Medulla oblongata (tissue), 1 donor: Measurements from ENCODE around the gene DTX1.

Experiments
- DNase-seq: peaks from one replicate; pipeline ENCODE4 v3.0.0-alpha.2; 2015; ENCODE audit errors: extremely low spot score

DTX1 gene

DNA sequence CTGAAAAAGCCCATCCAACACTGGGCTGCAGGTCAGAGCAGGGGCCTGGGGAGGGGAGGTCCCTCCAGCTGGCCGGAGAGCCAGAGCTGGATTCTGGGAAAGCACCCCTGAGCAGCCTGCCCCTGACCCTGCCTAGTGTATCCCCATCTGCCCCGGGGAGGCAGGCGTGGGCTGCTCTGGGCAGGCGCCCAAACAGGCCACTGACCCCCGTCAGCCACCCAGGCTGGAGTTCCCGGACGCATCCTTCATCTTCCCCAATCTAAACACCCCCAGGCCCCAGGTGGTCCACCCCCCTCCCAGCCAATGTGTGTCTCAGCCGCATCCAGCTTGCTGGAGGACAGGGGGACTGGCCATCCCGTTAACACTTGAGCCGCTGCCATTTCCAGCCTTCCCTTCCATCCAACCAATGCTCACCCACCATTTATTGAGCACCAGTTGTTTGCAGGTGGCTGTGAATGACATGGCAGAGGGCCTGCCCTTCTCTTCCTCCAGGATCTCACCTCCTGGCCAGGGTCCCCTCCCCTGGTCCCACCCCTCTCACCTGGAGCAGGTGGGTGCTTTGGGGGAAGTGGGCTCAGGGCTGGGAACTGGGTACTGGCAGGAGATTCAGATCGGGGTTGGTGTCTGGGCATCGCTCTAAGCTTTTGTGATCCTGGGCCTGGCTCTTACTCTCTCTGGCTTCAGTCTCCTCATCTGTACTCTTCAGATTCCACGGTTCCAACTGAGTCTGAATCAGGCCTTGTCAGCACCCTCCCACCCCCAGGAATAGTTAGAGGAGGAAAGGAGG lies 743 bp upstream of the DTX1 start:
- DNase-seq, result no peak

DNA sequence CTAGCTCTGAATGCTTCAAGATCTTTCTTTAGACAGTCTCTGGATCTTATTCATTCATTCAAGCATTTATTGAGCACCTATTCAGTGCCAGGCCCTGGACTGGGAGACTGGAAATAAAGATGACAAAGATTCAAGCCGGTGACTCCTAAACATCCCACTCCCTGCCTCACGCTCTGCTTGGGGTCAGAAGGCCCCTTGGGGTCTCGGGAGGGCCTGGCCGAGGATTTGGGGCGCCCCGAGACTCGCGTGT lies 224 bp upstream of the DTX1 start:
- DNase-seq, result no peak

DNA sequence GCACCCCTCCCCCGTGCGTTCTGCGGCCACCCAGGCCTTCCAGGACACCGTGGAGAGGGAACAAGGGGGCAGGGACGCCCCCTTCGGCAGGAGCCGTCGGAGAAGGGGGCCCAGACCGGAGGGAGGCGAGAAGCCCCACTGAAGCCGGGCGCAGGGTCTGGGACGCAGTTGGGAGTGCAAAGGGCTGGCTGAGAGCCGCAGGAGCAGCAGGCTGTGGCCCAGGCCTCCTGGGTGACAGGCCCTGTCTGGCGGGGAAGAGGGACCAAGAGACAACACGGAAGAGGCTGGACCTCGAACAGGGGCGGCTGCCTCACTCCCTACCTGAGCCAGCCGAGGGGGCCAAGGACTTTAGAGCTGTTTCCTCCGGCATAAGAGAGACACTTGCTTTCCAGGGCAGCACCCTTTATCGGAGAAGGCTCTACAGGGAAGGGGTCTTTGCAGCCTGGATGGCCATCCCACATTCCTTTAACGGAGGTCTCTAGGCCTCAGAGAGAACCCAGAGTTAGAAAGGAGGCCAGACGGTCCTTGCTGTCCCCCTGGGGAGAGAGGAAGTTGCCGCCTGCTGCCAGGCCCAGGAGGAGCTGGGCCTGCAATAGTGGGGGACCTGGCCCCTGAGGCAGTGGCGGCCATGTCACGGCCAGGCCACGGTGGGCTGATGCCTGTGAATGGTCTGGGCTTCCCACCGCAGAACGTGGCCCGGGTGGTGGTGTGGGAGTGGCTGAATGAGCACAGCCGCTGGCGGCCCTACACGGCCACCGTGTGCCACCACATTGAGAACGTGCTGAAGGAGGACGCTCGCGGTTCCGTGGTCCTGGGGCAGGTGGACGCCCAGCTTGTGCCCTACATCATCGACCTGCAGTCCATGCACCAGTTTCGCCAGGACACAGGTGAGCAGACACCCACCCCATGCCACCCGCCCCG lies 1.3 kb downstream of the DTX1 start:
- DNase-seq, result no peak

DNA sequence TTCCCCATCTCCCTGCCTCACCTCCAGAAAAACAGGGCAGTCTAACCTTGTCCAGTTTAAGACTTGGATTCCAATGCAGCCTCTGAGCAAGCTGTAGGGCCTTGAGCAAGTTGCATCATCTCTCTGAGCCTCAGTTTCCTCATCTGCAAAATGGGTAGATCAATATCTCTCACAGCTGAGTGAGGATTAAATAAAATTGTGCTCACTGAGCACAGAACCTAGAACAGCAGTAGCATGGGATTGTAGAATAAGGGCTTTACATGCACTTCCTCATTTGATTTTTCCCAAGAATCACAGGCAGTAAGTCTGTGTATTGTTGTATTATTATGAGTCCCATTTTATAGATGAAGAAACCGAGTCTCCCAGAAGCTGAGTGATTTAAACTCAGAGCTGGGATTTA lies 2.0 kb downstream of the DTX1 start:
- DNase-seq, result no peak

DNA sequence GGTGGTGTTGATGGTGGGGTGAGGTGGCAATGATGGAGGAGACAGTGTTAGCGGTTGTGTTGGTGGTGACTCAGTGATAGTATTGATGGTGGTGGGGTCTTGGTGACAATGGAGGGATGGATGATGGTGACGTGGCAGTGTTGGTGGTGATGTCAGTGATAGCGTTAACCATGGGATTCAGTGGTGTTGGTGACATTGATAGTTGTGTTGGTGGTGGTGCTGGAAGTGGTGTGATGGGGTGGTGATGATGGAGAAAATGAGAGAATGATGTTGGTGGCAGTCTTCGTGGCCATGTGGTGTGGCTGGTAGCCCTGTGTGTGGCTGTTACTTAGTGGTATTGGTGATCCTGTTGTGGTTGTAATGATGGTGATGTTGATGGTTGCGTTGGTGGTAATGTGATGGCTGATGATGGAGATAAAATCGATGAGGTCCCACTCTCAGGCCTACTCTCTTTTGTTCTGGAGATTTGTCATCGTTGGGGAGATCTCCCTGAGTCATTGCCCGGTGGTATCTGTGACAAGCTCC lies 2.6 kb downstream of the DTX1 start:
- DNase-seq, result no peak

DNA sequence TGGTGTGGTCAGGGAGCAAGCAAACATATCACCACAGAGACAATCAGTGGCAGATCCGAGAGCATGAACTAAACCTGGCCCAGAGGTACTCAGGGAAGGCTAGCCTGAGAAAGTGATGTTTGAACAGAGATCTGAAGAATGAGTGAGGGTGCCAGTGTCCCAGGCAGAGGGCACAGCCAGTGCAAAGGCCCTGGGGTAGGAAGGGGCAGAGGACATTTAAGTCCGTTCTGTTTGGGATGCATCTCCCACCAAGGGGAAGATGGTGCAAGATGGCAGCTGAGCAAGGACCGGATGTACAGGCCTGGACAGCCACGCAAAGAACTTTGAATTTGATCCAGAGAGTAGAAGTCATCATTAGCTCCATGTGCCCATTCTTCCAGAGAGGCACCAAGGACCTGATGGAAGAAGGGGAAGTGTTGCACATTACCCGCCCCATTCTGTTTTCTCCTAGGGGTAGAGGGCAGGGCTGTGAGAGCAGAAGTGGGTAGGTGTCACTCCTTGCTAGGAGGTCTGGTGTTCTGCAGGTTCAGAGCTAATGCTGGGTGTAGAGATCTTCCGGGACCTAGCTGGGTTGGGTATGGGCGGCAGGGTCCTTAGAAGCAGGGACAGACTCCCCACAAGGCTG lies 3.9 kb downstream of the DTX1 start:
- DNase-seq, result no peak

DNA sequence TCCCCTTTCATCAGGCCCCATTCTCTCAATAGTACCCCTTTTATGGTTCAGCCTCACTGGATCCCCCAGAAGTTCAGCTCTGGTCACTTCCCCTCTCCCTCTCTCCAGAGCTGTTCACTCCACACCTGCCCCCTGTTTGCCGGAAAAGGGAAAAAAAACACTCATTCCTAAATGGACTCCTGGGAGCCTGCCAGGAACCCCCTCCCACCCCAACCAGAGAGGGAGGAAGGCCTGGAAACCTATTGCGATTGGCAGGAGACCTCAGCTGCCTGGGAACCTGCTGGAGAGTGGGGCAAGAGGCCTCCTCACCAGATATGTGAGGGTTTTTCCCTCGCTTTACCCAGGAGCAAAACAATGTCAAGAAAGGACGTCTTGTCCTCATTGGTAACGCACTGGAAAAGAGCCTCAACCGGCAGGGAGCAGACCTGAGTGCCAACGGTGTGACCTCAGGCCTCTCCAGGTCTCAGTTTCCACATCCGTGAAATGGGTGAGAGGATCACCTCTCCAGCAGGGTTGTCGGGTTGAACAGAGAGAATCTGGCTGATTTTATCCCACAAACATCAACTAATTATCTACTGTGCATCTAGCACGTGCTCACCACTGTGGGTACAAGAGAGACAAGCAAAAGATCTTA lies 4.6 kb downstream of the DTX1 start:
- DNase-seq, result no peak

DNA sequence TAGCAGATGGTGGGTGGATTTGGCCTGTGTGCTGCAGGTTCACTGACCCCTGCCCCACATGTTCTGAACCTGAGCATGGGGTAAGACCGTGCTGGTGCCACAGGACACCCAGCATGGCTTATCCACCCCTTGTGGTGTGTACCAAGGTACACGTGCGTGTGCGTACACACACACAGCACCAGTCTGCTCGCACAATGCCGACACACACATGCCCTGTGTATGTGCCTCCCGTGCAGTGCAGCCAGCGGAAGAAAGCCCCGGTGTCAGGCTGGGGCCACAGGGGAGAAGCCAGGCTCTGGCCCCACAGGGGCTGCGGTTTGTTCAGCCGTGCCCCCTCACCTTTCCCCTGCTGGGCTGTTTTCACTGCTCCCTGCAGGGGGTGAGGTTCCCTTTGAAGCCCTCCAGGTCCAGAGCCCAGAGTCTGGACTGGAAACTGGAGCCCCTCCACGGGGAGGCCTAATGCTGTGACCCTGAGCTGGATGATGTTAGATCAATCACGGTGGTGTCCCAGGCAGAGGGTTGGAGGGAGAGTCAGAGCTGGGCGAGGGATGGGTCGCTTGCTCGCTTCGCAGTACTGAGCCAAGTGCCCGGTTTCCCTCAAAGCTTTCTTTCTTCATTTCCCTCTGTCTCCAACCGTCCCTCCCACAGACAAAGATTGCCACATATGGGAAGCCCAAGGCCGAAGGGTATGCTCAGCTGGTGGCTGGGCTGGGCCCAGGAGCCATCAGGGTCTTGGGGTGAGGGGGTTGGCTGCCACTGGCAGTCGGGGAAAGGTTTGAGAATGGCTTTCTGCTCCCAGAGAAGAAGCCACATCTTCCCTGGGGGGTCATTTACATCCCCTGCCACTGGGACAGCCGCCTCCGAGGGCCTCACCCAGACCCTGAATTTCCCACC lies 6.2 kb downstream of the DTX1 start:
- DNase-seq, result no peak

DNA sequence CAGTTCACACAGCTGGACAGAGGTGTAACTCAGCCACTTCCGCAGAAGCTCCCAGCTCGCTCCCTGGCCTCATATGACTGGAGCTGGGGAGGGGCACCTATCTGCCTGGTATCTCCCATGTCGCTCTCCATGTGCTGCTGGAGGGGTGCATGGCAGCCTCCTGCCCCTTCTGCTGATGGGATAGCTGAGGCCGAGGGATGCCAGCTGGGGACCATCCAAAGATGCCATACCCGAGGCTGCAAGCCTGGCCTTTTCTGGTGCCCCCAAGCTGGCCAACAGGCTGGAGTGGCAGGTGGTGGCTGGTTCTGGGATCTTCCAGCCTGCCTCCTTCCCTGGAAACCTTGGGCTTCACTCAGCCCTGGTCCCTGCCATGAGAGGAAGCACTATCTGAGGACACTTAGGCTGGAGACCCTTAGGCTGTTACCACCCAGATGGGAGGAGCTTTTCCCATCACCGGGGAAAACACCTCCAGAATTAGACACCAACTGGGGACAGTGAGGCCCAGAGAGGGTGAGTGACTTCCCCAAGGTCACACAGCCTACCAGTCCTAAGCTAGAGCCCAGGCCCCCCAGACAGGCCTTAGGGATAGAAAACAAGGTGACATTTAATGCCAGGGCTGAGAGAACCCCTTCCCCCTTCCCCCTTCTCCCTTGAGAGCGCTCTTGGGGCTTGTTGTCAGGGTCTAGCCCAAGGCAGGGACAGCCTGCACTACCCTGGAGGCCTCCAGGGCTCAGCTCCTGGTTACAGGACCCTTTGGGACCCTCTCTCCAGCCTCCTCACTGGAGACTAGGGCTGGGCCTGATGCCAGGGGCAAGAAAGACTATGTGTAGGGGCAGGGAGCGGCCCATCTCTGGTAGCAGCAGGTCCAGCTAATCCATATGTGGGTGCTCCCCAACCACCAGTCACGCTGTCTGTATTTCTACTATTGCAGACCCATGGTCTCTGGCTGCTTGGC lies 7.1 kb downstream of the DTX1 start:
- no peak for DNase-seq

DNA sequence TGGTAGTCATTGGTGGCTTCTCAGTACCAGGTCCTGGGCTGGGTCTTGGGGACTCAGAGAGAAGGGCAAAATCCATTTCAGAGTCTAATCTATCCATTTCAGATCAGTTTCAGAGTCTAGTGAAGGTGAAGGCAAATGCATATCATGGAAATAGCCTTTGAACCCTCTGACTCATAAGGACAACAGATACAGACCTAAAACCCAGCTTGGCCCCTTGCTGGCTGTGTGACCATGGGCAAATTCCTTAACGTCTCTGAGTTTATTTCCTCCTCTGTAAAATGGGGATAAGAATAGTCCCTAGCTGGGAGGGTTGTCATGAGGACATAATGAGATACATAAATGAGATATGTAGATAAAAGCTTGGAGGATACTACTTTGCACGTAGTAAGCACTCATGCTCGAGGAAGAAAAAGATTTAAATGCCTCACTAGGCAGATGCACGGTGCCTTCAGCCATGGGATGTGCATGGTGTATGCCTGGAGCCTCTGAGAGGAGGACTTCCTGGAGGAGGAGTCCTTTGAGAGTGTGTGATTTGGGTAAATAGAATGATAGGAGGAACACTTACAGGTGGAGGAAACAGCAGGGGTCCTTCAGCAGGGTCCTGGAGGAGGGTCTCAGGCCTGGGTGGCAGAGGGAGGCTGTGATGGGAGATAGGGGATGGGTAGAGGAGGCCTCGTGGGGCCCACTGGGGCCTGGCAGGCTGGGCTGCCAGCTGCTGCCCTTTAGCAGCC lies 8.0 kb downstream of the DTX1 start:
- DNase-seq, result no peak

DNA sequence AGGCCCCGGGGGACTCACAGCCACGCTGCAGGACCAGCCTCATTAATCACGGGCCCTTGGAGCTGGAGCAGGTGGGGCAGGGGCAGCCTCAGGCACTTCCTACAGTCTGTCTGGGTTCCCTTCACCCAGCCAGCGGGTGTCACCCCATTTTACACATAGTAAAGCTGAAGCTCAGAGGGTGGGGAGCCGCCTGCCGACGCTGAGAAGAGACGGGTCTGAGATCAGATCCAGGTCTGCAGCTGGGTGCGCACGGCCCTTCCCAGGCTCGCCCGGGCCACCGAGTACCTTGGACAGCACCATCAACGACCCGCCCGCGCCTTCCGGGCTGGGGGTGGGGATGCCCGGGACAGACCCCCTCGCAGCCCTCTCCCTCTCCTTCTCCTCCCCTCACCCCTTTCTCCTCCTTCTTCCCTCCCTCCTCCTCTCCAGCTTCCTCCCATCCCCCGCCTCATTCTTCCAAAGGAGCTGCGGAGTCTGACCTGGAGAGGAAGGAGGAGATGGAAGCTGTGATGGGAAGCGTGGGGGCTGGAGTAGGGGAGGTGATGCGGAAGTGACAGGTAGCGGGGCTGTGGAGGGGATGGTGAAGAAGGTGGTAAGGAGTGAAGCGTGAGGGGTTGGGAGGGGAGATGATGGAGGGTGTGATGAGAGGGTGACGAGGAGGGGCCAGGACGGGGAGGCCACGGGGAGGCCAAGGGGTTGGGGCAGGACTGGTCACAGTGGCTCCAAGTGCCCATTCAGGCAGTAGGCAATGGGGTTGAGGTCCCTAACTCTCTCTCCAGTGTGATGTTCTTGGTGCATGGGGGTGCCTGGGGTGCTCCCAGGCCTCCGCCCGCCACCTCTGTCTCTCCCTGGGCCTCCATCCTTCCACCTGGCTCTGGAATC lies 8.8 kb downstream of the DTX1 start:
- no peak for DNase-seq

DNA sequence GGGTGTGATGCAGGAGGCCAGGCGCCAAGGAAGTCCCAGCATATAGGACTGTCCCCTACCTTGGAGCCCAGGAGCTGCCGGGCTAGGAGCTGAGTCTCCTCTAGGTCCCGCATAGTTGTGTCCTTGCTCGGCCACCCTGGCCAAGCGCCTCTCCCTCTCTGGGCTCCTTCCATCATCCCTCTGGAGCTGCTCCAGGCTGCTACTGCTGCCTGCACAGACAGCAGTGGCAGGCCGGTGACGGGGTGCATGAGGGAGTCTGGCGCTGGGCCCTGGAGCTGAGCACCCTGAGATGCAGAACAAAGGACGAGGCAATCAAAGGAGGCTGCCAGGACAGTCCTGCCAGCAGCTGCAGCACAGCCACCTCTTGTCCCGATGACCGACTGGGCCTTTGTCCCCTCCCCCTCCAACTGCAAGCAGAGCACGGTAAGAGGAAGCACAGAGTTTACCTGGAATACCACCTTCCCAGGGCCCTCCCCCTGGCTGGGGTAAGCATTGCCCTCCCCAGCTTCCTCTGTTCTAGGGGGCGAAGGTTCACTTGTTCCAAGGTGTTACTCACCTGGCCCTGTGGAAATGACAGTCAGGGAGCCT lies 10.4 kb downstream of the DTX1 start:
- no peak for DNase-seq

DNA sequence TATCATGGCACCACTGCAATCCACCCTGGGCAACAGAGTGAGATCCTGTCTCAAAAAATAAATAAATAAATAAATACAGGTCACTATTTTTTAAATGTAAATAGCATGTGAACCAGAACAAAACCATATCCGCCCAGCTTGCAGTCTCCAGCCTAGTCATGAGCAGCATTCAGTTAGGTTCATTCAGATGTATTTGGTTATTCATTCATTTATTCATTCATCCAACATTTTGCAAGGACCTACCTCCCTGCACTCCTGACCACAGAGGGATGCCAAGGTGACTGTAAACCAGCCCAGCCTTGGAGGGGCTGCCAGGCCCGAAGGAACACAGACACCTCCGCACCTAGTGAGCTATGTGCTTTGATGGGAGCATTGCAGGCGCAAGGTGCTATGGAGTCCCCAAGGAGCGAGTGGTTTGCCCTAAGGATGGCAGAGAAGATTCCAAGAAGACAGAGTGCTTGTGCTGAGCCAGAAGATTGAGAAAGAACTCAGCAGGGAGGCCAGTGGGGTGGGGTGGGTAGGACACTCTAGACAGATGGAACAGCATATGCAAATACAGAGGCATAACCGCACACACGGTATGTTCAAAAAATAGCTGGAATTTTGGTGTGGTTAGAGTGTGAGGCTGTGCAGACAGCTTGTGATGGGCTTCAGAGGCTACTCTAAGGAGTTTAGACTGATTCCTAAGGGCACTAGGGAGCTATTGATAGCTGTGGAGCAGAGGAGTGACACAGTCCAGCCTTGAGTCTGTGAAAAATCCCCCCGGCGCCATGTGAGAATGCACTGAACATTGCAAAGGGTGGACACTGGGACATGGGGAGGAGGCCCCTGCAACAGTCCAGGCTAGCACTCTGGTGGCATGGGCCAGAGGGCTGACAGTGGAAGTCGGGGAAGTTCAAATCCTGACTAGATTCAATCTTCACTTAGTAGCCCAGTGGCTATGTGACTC lies 11.7 kb downstream of the DTX1 start:
- no peak for DNase-seq

DNA sequence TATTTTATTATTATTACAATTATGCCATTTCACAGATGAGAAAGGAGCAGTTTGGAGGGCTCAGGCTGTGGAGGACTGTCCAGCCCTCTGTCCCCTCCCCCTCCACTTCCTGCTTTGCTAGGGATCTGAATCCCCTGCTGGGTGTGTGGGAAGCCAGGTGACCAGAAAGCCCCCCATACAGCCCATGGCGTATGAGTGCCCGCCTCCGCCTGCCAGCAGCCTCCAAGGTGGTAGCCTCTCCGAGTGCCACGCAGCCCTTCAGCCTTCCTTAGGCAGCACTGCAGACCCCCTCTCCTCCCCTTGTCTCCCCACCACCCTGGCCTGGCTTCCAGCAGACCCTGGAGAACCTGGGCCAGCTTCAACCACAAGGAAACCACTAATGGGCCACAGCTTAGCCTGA lies 12.6 kb downstream of the DTX1 start:
- DNase-seq, result no peak

DNA sequence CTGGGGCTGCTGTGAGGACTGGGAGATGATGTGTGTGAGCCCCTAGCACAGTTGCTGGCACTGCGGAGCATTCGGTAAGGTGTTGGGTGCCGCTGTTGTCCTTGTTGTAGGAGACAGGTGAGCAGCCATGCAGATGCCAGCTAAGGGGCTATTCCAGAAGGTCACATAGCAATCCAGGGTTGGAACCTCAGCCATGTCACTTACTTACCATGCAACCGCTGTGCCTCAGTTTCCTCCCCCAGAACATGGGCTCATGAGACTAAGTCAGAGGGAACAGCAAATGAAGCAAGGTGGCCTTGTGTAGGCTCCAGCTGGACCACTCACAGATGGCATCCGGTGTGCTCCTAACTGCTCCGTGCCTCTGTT lies 13.2 kb downstream of the DTX1 start:
- DNase-seq, result no peak

DNA sequence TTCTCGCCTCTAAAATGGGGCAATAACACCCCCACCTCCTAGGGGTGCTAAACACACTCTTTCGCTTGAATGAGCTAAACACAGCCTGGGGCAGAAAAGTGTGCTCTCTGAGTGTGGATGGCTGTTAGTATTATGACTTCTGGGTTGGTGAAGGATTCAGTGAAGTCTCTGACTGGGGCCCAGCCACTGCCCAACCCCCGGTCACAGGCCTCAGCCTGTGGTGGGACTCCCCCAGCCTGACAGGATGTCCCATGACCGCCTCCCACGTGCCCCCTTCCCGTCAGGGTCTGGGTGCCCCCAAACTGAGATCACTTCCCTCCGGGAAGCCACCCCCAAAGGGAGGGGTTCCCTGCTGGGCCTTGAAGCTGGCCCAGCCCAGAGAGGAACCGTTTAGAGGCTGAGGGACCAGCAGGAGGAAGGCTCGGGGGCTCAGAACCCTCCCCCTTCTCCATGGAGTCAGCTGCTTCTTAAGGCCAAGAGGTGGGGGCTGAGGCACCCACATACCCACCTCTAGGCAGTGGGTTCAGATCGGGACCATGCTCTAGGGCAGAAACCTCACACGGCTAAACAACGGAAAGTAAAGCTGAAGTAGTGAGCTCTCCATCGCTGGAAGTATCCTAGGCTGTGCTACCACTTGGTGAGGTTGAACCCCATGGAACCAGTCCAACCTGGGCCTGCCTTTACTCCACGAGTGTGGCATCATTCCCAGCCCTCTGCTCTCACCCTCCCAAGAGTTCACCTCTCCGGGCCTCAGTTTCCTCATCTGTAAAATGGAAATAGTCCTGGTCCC lies 13.8 kb downstream of the DTX1 start:
- DNase-seq, result no peak
